HEK293 (cell line): ENCODE results near the gene LZIC.

Experiments used
- GLI2 ChIP-seq: fragments of 450-650 bp; formaldehyde crosslinking; IDR thresholded peaks from 2 replicates; pipeline ENCODE4; 2017; ENCODE audit warnings: missing biosample characterization, missing genetic modification characterization, low read depth, borderline replicate concordance
- IKZF3 ChIP-seq: fragments of 450-650 bp; IDR thresholded peaks from 2 replicates; pipeline ENCODE4 v1.5.0; 2018; ENCODE audit warnings: missing biosample characterization, mild to moderate bottlenecking, missing genetic modification characterization, moderate library complexity
- PRDM1 ChIP-seq: fragments of 450-650 bp; formaldehyde crosslinking; IDR thresholded peaks from 2 replicates; pipeline ENCODE4; 2016; ENCODE audit warnings: missing biosample characterization, missing genetic modification characterization
- PRDM10 ChIP-seq: fragments of 450-650 bp; formaldehyde crosslinking; IDR thresholded peaks from 2 replicates; pipeline ENCODE4 v1.5.1; 2016; ENCODE audit warnings: missing biosample characterization, missing genetic modification characterization
- RBAK ChIP-seq: fragments of 450-650 bp; formaldehyde crosslinking; IDR thresholded peaks from 2 replicates; pipeline ENCODE4 v1.5.1; 2016; ENCODE audit warnings: missing biosample characterization, missing genetic modification characterization
- SCRT1 ChIP-seq: fragments of 450-650 bp; formaldehyde crosslinking; IDR thresholded peaks from 2 replicates; pipeline ENCODE4 v1.5.1; 2016; ENCODE audit warnings: missing biosample characterization, missing genetic modification characterization, borderline replicate concordance
- SP3 ChIP-seq: fragments of 450-650 bp; formaldehyde crosslinking; IDR thresholded peaks from 2 replicates; pipeline ENCODE4 v1.5.1; 2016; ENCODE audit warnings: missing biosample characterization, missing genetic modification characterization
- ZBTB17 ChIP-seq: fragments of 450-650 bp; formaldehyde crosslinking; IDR thresholded peaks from 2 replicates; pipeline ENCODE4 v1.5.1; 2016; ENCODE audit warnings: missing biosample characterization, missing genetic modification characterization
- ZFP37 ChIP-seq: fragments of 450-650 bp; formaldehyde crosslinking; IDR thresholded peaks from 2 replicates; pipeline ENCODE4 v1.5.1; 2016; ENCODE audit warnings: missing biosample characterization, missing genetic modification characterization
- ZIC2 ChIP-seq: fragments of 450-650 bp; formaldehyde crosslinking; IDR thresholded peaks from 2 replicates; pipeline ENCODE4 v1.5.1; 2016; ENCODE audit warnings: missing biosample characterization, missing genetic modification characterization
- ZNF133 ChIP-seq: fragments of 450-650 bp; formaldehyde crosslinking; IDR thresholded peaks from 2 replicates; pipeline ENCODE4 v1.5.1; 2016; ENCODE audit warnings: missing biosample characterization, missing genetic modification characterization
- ZNF155 ChIP-seq: fragments of 450-650 bp; formaldehyde crosslinking; IDR thresholded peaks from 2 replicates; pipeline ENCODE4 v1.5.1; 2016; ENCODE audit warnings: missing biosample characterization, missing genetic modification characterization
- ZNF157 ChIP-seq: fragments of 450-650 bp; formaldehyde crosslinking; IDR thresholded peaks from 2 replicates; pipeline ENCODE4 v1.5.1; 2016; ENCODE audit warnings: missing biosample characterization, missing genetic modification characterization
- ZNF175 ChIP-seq: fragments of 450-650 bp; formaldehyde crosslinking; IDR thresholded peaks from 2 replicates; pipeline ENCODE4 v1.5.1; 2016; ENCODE audit warnings: missing biosample characterization, missing genetic modification characterization
- ZNF2 ChIP-seq: fragments of 450-650 bp; formaldehyde crosslinking; IDR thresholded peaks from 2 replicates; pipeline ENCODE4 v1.5.1; 2016; ENCODE audit warnings: missing biosample characterization, missing genetic modification characterization
- ZNF214 ChIP-seq: fragments of 450-650 bp; formaldehyde crosslinking; IDR thresholded peaks from 2 replicates; pipeline ENCODE4 v1.5.1; 2017; ENCODE audit warnings: missing biosample characterization, mild to moderate bottlenecking, missing genetic modification characterization, borderline replicate concordance
- ZNF239 ChIP-seq: fragments of 450-650 bp; formaldehyde crosslinking; IDR thresholded peaks from 2 replicates; pipeline ENCODE4 v1.5.1; 2016; ENCODE audit warnings: missing biosample characterization, missing genetic modification characterization
- ZNF423 ChIP-seq: fragments of 450-650 bp; formaldehyde crosslinking; IDR thresholded peaks from 2 replicates; pipeline ENCODE4 v1.5.1; 2016; ENCODE audit warnings: missing biosample characterization, missing genetic modification characterization
- ZNF555 ChIP-seq: fragments of 450-650 bp; formaldehyde crosslinking; conservative IDR thresholded peaks from 2 replicates; pipeline ENCODE4 v1.5.1; 2017; ENCODE audit warnings: missing biosample characterization, mild to moderate bottlenecking, missing genetic modification characterization, inconsistent platforms
- ZNF561 ChIP-seq: fragments of 450-650 bp; IDR thresholded peaks from 2 replicates; pipeline ENCODE4 v1.5.1; 2018; ENCODE audit warnings: missing biosample characterization, missing genetic modification characterization, borderline replicate concordance
- ZNF626 ChIP-seq: fragments of 450-650 bp; sonication (Bioruptor Pico); formaldehyde crosslinking; IDR thresholded peaks from 2 replicates; pipeline ENCODE4 v1.5.1; 2018; ENCODE audit warnings: missing biosample characterization, missing genetic modification characterization, inconsistent platforms
- ZNF843 ChIP-seq: fragments of 450-650 bp; formaldehyde crosslinking; IDR thresholded peaks from 2 replicates; pipeline ENCODE4 v1.5.1; 2016; ENCODE audit warnings: missing biosample characterization, missing genetic modification characterization
- ZSCAN23 ChIP-seq: fragments of 450-650 bp; formaldehyde crosslinking; IDR thresholded peaks from 2 replicates; pipeline ENCODE4 v1.5.1; 2016; ENCODE audit warnings: missing biosample characterization, missing genetic modification characterization
- TF ChIP-seq, protein P1 (sequence below): IDR thresholded peaks from 2 replicates; pipeline ENCODE4 v1.6.1; 2011; ENCODE audit warnings: mild to moderate bottlenecking, low read depth, low read length, borderline replicate concordance
- TF ChIP-seq, protein P2 (sequence below): fragments of 450-650 bp; formaldehyde crosslinking; IDR thresholded peaks from 2 replicates; pipeline ENCODE4 v1.5.1; 2016; ENCODE audit warnings: missing biosample characterization, missing genetic modification characterization
- TF ChIP-seq, protein P3 (sequence below): fragments of 450-650 bp; formaldehyde crosslinking; IDR thresholded peaks from 2 replicates; pipeline ENCODE4 v1.5.1; 2016; ENCODE audit warnings: missing biosample characterization, missing genetic modification characterization
- TF ChIP-seq, protein P4 (sequence below): fragments of 450-650 bp; formaldehyde crosslinking; IDR thresholded peaks from 2 replicates; pipeline ENCODE4 v1.5.1; 2016; ENCODE audit warnings: missing biosample characterization, missing genetic modification characterization, borderline replicate concordance

Gene LZIC

GRCh38 chr1:9886092-9886742 lies 57.0 kb downstream of the LZIC start (continued):
- TF ChIP-seq ZNF423 (0 out of 2 replicates have a peak, but pooled peaks have one; percentile 9), ZNF626 (no peak), ZNF214 (tag by site-specific recombination) (no peak), ZNF2 (no peak), GLI2 (tag by site-specific recombination) (no peak), PRDM10 (tag by site-specific recombination) (0 out of 2 replicates have a peak, but pooled peaks have one; percentile 21), PRDM1 (tag by site-specific recombination) (no peak), RBAK (tag by site-specific recombination) (no peak), IKZF3 (tag by site-specific recombination) (0 out of 2 replicates have a peak, but pooled peaks have one; percentile 13), ZBTB17 (tag by site-specific recombination) (no peak), ZNF561 (tag by site-specific recombination) (no peak), ZIC2 (tag by site-specific recombination) (peak; percentile 81), ZNF155 (tag by site-specific recombination) (no peak), ZSCAN23 (tag by site-specific recombination) (no peak), SCRT1 (tag by site-specific recombination) (no peak), ZNF157 (tag by site-specific recombination) (no peak), ZNF175 (tag by site-specific recombination) (no peak), ZNF843 (tag by site-specific recombination) (no peak), ZNF239 (tag by site-specific recombination) (no peak), ZFP37 (tag by site-specific recombination) (no peak), SP3 (tag by site-specific recombination) (no peak), ZNF133 (tag by site-specific recombination) (no peak), ZNF555 (tag by site-specific recombination) (no peak)
- TF ChIP-seq, protein P1, sequence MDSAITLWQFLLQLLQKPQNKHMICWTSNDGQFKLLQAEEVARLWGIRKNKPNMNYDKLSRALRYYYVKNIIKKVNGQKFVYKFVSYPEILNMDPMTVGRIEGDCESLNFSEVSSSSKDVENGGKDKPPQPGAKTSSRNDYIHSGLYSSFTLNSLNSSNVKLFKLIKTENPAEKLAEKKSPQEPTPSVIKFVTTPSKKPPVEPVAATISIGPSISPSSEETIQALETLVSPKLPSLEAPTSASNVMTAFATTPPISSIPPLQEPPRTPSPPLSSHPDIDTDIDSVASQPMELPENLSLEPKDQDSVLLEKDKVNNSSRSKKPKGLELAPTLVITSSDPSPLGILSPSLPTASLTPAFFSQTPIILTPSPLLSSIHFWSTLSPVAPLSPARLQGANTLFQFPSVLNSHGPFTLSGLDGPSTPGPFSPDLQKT: no peak
- TF ChIP-seq, protein P2, sequence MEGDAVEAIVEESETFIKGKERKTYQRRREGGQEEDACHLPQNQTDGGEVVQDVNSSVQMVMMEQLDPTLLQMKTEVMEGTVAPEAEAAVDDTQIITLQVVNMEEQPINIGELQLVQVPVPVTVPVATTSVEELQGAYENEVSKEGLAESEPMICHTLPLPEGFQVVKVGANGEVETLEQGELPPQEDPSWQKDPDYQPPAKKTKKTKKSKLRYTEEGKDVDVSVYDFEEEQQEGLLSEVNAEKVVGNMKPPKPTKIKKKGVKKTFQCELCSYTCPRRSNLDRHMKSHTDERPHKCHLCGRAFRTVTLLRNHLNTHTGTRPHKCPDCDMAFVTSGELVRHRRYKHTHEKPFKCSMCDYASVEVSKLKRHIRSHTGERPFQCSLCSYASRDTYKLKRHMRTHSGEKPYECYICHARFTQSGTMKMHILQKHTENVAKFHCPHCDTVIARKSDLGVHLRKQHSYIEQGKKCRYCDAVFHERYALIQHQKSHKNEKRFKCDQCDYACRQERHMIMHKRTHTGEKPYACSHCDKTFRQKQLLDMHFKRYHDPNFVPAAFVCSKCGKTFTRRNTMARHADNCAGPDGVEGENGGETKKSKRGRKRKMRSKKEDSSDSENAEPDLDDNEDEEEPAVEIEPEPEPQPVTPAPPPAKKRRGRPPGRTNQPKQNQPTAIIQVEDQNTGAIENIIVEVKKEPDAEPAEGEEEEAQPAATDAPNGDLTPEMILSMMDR (tag by site-specific recombination): peak; percentile 56
- TF ChIP-seq, protein P3, sequence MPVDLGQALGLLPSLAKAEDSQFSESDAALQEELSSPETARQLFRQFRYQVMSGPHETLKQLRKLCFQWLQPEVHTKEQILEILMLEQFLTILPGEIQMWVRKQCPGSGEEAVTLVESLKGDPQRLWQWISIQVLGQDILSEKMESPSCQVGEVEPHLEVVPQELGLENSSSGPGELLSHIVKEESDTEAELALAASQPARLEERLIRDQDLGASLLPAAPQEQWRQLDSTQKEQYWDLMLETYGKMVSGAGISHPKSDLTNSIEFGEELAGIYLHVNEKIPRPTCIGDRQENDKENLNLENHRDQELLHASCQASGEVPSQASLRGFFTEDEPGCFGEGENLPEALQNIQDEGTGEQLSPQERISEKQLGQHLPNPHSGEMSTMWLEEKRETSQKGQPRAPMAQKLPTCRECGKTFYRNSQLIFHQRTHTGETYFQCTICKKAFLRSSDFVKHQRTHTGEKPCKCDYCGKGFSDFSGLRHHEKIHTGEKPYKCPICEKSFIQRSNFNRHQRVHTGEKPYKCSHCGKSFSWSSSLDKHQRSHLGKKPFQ: no peak
- TF ChIP-seq, protein P4, sequence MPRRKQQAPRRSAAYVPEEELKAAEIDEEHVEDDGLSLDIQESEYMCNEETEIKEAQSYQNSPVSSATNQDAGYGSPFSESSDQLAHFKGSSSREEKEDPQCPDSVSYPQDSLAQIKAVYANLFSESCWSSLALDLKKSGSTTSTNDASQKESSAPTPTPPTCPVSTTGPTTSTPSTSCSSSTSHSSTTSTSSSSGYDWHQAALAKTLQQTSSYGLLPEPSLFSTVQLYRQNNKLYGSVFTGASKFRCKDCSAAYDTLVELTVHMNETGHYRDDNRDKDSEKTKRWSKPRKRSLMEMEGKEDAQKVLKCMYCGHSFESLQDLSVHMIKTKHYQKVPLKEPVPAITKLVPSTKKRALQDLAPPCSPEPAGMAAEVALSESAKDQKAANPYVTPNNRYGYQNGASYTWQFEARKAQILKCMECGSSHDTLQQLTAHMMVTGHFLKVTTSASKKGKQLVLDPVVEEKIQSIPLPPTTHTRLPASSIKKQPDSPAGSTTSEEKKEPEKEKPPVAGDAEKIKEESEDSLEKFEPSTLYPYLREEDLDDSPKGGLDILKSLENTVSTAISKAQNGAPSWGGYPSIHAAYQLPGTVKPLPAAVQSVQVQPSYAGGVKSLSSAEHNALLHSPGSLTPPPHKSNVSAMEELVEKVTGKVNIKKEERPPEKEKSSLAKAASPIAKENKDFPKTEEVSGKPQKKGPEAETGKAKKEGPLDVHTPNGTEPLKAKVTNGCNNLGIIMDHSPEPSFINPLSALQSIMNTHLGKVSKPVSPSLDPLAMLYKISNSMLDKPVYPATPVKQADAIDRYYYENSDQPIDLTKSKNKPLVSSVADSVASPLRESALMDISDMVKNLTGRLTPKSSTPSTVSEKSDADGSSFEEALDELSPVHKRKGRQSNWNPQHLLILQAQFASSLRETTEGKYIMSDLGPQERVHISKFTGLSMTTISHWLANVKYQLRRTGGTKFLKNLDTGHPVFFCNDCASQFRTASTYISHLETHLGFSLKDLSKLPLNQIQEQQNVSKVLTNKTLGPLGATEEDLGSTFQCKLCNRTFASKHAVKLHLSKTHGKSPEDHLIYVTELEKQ (tag by site-specific recombination): no peak
